ENCODE measurements around the gene WFDC12. TPM values are rescaled to one million over a fixed set of nuclear protein-coding genes. Genes with fewer than 3 reads are reported as not detected.

WFDC12 gene
- total RNA-seq, 1 donor from 2014 or later, result not detected

DNA sequence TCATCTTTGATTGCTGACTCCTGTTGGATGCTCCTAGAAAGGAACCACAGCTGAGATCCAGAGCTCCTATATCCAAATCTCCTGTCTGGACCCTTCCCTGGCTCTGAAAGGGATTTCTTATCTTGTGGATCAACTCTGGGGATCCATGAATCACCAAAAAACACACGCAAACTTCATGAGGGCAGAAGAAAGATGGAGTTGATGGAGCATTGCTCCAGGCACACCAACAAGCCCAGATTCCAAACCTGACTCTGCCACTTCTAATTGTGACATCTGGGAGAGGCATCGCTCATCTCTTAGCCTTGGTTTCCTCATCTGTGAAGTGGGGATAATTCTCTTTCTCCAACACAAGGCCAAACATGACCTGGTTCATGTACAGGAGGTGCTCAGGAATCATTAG lies 30.1 kb downstream of the WFDC12 start:
- DNase-seq, result no peak
- intact Hi-C loops (cut with micrococcal nuclease), result no loop called here
- ChIA-PET POLR2A (no interaction called here), CTCF (interaction anchor here (1.7 to 5.1 kb wide), 3 partner anchors 51 to 197 kb away, joined by 5 to 86 read pairs (median 31); no protein-coding TSS in a partner anchor)
- no peaks in the 10 kb centered on the region for H3K9me3 Mint-ChIP-seq
- peaks cover 16% of the 10 kb centered on the region for H3K27me3 Mint-ChIP-seq
- ATAC-seq (ENCODE audit: low read depth), result no peak
- H3K4me1 Mint-ChIP-seq, result peaks cover 14% of the 10 kb centered on the region
- peaks cover 12% of the 10 kb centered on the region for H3K36me3 Mint-ChIP-seq (ENCODE audit: low read depth)
- H3K27ac Mint-ChIP-seq, result no peak overlapping the region
- H3K4me3 Mint-ChIP-seq, result no peak overlapping the region
- TF ChIP-seq, protein P1, sequence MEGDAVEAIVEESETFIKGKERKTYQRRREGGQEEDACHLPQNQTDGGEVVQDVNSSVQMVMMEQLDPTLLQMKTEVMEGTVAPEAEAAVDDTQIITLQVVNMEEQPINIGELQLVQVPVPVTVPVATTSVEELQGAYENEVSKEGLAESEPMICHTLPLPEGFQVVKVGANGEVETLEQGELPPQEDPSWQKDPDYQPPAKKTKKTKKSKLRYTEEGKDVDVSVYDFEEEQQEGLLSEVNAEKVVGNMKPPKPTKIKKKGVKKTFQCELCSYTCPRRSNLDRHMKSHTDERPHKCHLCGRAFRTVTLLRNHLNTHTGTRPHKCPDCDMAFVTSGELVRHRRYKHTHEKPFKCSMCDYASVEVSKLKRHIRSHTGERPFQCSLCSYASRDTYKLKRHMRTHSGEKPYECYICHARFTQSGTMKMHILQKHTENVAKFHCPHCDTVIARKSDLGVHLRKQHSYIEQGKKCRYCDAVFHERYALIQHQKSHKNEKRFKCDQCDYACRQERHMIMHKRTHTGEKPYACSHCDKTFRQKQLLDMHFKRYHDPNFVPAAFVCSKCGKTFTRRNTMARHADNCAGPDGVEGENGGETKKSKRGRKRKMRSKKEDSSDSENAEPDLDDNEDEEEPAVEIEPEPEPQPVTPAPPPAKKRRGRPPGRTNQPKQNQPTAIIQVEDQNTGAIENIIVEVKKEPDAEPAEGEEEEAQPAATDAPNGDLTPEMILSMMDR (IDR thresholded peaks at IDR 0.05), result no peak

DNA sequence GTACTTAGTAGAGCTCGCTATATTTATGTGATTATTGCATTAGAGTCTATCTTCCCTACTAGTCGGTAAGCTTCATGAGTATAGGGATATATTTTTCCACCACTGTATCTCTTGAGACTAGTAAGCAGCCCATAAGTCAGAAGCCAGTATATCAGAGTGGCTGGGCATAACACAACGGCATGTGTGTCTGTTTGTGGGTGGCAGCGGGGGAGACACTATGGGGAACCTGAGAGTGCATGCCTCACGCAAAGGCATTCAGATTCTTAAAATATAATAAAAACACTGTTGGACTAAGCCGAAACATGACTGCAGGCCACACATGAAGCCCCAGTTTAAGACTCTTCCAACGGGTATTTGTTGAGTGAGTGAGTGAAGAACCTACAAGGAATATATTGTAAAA lies 31.4 kb downstream of the WFDC12 start:
- Mint-ChIP-seq H3K27me3 (peaks cover 10% of the 10 kb centered on the region), H3K9me3 (no peaks in the 10 kb centered on the region), H3K36me3 (ENCODE audit: low read depth) (peaks cover 19% of the 10 kb centered on the region), H3K4me1 (peaks cover 11% of the 10 kb centered on the region), H3K27ac (no peak overlapping the region), H3K4me3 (no peak overlapping the region)
- no peak for ATAC-seq (ENCODE audit: low read depth)
- POLR2A ChIA-PET, result no interaction called here
- intact Hi-C loops (cut with micrococcal nuclease), result no loop called here
- TF ChIP-seq, protein P1 (IDR thresholded peaks at IDR 0.05), result no peak
- no peak for DNase-seq
- CTCF ChIA-PET, result interaction anchor here (1.3 kb wide), 1 partner anchor 10 kb away, joined by 3 read pairs; no protein-coding TSS in a partner anchor

DNA sequence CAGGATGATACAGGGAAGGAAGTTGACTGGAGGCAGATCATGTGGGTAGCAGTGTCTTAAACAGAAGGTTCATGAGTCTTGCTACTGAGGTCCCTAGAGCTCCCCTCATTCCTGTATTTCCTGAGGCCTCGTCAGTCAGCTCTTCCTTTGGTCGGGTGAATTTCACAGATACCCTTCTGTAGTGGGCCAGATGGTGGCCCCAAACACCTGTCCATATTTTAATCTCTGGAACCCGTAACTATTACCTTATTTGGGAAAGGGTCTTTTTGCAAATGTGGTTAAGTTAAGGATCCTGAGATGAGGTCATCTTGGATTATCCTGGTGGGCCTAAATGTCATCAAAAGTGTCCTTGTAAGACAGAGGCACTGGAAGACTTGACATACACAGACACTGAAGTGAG lies 32.9 kb downstream of the WFDC12 start:
- TF ChIP-seq, protein P1 (IDR thresholded peaks at IDR 0.05), result no peak
- Mint-ChIP-seq H3K4me1 (peaks cover 22% of the 10 kb centered on the region), H3K27ac (no peak overlapping the region), H3K36me3 (ENCODE audit: low read depth) (peaks cover 30% of the 10 kb centered on the region), H3K27me3 (no peaks in the 10 kb centered on the region), H3K9me3 (peaks cover 3% of the 10 kb centered on the region), H3K4me3 (no peak overlapping the region)
- intact Hi-C loops (cut with micrococcal nuclease), result no loop called here
- ChIA-PET POLR2A (no interaction called here), CTCF (no interaction called here)
- no peak for ATAC-seq (ENCODE audit: low read depth)
- DNase-seq, result no peak

DNA sequence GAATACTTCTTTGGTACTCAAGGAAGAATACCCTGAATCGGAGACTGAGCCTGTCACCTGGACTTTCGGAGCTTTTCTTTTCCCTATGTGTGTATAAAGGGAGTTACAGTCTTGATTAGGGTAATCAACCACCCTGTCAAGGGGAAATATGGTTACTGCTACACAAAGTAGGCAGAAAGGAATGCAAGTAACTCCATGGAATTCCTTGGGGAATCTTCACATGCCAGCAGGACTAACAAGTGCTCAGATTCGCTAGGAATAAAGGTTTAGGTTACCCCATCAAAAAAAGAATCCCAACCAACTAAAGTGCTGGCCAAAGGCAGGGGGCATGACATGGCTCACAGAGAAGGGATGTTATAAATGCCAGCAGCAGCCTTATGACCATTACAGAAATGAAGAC lies 33.8 kb downstream of the WFDC12 start:
- Mint-ChIP-seq H3K36me3 (ENCODE audit: low read depth) (peaks cover 36% of the 10 kb centered on the region), H3K9me3 (peaks cover 3% of the 10 kb centered on the region), H3K4me3 (no peak overlapping the region), H3K27ac (no peak overlapping the region), H3K4me1 (peaks cover 20% of the 10 kb centered on the region), H3K27me3 (no peaks in the 10 kb centered on the region)
- TF ChIP-seq, protein P1 (IDR thresholded peaks at IDR 0.05), result no peak
- DNase-seq, result no peak
- ChIA-PET CTCF (no interaction called here), POLR2A (no interaction called here)
- no peak for ATAC-seq (ENCODE audit: low read depth)
- intact Hi-C loops (cut with micrococcal nuclease), result no loop called here

DNA sequence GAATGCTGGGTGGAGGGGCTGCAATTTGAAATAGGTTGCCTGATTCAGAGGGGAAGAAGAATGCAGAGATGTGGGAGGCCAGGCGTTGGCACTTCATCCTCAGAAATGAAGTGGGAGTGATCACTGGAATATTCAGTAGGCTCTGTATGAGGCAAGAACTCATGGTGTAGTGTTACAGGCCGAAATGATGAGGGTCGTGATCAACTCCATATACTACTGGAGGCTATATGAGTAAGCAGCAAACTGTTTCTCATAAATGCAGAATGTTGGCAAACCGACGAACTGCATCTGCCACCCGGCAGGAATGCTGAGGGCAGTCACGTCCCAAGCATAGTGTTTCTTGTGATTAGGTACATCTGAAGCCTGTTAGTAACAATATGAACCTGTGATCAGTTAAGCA lies 36.0 kb downstream of the WFDC12 start:
- no peak overlapping the region for H3K4me3 Mint-ChIP-seq
- CTCF ChIA-PET, result no interaction called here
- no peak overlapping the region for H3K27ac Mint-ChIP-seq
- peaks cover 23% of the 10 kb centered on the region for H3K4me1 Mint-ChIP-seq
- H3K27me3 Mint-ChIP-seq, result no peaks in the 10 kb centered on the region
- intact Hi-C loops (cut with micrococcal nuclease), result no loop called here
- TF ChIP-seq, protein P1 (IDR thresholded peaks at IDR 0.05), result no peak
- POLR2A ChIA-PET, result no interaction called here
- ATAC-seq (ENCODE audit: low read depth) (no peak), DNase-seq (no peak)
- H3K9me3 Mint-ChIP-seq, result peaks cover 3% of the 10 kb centered on the region
- peaks cover 50% of the 10 kb centered on the region for H3K36me3 Mint-ChIP-seq (ENCODE audit: low read depth)

Measured in activated B cell treated with CpG ODN at 0.5 μM for 24 hours (primary cell).